C4-2B (cell line): ENCODE data around the gene LRFN4.

Source experiments
- H3K27ac ChIP-seq: fragments of 450-650 bp; 2 replicates; pipeline ENCODE4 v1.5.1; 2017
- ZFX ChIP-seq: fragments of 450-650 bp; IDR thresholded peaks from 2 replicates; pipeline ENCODE4 v1.6.1; 2017
- TF ChIP-seq, protein P1 (sequence below): fragments of 450-650 bp; conservative IDR thresholded peaks from 2 replicates; pipeline ENCODE4 v1.5.1; 2017; ENCODE audit warnings: mild to moderate bottlenecking

LRFN4 gene

DNA sequence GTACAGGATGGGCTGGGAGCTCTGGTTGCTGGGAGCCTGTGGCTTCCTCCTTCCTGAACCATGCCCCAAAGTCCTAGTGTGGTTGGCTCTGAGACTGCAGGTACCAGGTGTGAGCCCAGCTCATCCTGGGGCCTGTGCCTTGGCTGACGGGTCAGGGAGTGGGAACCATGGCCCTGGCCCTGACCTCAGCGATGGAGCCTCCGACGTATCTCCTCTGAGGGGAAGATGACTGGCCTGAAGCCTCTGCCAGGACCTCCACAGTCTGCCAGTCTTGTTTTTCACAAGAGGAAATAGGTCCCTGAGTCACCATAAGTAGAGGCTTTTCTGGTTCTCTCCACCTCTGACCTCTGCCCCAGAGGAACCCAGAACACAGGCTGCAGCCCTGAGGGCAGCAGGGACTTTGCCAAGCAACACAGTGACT is 10.2 kb upstream of the LRFN4 start:
- H3K27ac ChIP-seq: no peak overlapping the region

DNA sequence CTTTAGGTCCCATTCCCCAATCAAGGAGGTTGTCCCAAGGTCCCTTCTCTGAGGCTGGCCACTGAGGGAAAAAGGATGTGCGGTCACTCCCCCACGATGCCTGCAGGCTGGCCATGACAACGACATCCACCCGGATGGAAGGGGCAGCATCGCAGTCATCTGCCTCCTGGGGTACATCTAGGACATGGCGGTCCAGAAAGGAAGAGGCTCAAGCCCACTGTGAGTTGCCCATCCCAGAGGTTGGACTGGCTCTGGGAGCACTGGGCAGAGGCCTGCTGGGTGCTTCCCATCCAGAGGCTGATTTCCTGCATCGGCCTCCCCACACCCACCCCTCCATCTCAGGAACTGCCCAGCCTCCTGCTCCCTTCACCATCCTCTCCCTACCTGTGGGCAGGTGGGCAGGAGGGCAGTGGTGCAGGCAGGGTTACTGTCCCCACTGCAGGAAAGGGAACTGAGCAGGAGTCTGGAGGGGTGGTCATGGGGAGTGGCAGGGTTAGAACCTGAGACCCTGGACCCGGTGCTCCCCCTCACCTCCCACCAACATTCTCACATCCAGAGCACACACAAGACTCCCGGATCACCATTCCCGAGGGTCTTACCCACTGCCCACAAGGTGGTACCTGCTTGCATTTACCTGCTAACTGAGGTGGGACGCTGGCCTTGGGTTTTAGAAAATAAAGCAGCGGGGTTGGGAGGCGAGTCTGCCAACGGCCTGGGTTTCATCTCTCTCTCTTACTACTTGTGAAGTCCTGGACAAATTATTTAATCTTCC is 9.2 kb upstream of the LRFN4 start:
- TF ChIP-seq, protein P1, sequence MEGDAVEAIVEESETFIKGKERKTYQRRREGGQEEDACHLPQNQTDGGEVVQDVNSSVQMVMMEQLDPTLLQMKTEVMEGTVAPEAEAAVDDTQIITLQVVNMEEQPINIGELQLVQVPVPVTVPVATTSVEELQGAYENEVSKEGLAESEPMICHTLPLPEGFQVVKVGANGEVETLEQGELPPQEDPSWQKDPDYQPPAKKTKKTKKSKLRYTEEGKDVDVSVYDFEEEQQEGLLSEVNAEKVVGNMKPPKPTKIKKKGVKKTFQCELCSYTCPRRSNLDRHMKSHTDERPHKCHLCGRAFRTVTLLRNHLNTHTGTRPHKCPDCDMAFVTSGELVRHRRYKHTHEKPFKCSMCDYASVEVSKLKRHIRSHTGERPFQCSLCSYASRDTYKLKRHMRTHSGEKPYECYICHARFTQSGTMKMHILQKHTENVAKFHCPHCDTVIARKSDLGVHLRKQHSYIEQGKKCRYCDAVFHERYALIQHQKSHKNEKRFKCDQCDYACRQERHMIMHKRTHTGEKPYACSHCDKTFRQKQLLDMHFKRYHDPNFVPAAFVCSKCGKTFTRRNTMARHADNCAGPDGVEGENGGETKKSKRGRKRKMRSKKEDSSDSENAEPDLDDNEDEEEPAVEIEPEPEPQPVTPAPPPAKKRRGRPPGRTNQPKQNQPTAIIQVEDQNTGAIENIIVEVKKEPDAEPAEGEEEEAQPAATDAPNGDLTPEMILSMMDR: no peak
- TF ChIP-seq ZFX: no peak

More for the DNA sequence above, 10.2 kb upstream of the LRFN4 start:
- TF ChIP-seq, protein P1: no peak
- no peak for TF ChIP-seq ZFX

DNA sequence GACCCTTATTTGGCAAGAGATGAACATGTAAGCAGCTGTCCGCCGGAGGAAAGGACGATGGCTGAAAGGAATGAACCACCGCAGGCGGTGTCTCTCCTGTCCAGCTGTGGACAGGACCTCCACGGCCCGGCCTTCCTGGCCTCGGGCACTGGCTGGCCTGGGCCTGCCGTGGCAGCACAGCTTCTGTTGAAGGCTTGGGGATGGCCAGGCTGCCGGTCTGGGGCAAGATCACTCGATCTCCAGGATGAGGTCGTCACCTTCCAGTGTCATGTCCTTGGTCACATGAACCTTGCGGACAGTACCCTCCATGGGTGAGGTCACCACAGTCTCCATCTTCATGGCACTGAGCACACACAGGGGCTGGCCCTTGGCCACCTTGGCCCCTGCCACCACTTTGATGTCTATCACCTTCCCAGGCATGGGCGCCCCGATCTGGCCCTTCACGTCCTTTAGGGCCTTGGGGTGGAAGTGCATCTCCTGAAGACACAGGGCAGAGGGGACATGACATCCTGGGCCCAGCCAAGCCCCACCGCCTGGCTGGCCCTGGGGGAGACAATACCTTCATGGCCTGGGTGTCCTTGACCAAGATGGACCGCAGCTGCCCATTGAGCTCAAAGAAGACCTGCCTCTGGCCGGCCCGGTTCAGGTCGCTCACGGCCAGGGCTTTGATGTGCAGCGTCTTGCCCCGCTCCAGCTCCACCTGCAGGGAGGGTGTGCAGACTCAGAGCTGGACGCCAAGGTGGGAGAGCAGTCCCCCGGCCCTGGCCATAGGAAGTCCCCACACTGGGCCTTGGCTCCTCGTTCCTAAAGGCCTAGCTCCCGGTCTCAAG is 8.0 kb upstream of the LRFN4 start:
- no peak for TF ChIP-seq ZFX
- TF ChIP-seq, protein P1: no peak
- H3K27ac ChIP-seq: no peak overlapping the region

More for the DNA sequence above, 9.2 kb upstream of the LRFN4 start:
- no peak overlapping the region for H3K27ac ChIP-seq

DNA sequence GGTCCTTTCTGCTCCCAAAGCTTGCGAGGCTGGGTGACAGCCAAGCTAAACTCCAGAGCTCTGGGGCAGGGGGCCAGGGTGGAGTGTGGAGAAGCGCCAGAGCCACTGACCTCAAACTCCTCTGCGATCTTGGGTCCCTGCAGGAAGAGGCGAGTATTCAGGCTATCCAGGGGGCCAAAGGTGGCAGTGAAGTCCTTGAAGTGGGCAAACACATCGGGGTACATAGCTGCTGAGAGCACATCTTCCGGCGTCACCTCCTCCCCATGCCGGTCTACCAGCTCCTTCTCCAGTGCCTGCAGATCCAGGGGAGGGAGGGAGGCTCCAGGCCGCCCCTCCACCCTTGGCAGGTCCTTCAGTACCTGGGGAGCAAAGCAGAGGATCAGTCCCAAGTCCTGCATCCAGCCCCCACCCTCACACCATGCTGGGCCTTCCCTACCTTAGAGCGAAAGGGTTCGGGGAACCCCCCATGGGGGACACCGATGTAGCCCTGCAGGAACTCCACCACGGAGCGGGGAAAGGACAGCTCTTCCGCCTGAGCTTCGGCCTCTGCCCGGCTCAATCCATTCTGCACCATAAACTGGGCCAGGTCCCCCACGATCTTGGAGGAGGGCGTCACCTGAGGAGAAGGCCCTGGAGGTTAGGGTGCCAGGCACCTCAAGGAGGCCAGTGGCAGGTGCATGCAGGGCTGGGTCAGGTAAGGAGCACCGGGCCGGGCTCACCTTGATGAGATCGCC is 7.2 kb upstream of the LRFN4 start:
- TF ChIP-seq ZFX: no peak
- TF ChIP-seq, protein P1: no peak
- no peak overlapping the region for H3K27ac ChIP-seq

DNA sequence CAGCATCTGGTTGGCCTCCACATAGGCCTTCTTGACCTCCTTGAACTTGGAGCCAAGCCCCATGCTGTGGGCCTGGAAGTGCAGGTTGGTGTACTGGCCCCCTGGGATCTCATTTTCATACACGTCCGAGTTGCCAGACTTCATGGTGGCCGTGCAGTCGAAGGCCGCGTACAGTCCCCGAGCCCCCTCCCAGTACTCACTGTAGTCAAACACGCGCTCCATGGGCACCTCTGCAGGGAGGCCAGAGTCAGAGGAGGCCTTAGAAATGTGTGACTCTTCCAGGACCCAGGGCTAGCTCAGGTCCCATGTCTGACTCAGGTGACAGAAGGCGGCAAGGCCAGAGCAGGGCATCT is 6.7 kb upstream of the LRFN4 start:
- no peak overlapping the region for H3K27ac ChIP-seq
- no peak for TF ChIP-seq ZFX
- TF ChIP-seq, protein P1: no peak

DNA sequence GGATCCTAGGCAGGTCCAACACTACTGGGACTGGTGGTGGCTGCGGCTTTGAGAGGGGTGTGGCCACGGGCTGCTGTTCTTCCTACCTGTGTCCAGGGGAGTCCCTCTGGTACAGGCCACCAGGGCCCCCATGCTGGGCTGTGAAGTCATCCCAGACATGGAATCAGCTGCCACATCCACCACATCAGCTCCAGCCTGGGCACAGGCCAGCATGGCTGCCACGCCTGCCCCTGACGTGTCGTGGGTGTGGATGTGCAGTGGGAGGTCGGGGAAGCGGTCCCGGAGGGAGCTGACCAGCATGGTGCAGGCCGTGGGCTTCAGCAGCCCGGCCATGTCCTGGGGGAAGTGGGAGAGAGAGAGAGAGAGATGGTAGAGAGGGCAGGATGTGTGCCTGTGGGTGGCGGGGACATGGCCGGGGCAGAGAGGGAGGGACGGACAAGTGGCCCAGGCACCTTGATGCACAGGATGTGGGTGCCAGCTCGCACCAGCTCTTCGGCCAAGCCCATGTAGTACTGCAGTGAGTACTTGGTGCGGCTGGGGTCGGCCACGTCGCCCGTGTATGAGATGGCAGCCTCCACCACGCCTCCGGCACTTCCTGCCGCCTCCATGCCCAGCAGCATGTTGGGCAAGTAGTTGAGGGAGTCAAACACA is 6.2 kb upstream of the LRFN4 start:
- H3K27ac ChIP-seq: no peak overlapping the region
- no peak for TF ChIP-seq ZFX
- TF ChIP-seq, protein P1: no peak
